NCI-H1105 treated with DMSO at 0.1 percent for 48 hours (cell line): ENCODE results near the gene MACO1.
"Not testable (repeated sequence)": the region's sequence is repeated elsewhere in the genome, so short reads cannot be mapped to it uniquely, and the experiment has no call there.

ENCODE experiments used
- DNase-seq: peaks from one replicate; lab custom pipeline; 2025; lab: John Stamatoyannopoulos, UW

The MACO1 gene

DNA sequence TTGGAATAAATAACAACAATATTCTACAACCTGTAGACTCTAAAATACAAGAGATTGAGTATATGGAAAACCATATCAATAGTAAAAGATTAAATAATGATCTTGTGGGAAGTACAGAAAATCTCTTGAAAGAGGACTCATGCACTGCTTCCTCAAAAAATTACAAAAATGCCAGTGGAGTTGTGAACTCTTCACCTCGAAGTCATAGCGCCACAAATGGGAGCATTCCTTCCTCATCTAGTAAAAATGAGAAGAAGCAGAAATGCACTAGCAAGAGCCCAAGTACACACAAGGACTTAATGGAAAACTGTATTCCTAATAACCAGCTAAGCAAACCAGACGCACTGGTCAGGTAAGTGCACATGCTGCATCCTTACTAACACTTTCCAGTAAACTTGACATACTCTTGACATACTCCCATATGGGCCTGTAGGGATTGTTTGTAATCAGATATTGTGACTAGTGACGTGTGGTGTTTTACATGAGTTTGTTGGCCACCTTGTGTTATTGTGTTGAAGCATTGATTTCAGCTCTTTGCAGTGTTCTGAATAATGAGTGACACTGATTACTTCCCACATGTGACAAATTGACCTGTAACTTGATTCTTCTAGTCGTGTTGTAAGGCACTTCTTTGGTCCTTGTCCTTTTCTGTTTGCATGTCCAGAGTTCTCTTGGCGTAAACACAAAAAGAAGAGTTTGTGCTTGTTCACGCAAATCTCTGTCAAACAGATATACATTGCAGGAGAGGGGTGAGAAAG, 28.0 kb downstream of the MACO1 start:
- no peak for DNase-seq

DNA sequence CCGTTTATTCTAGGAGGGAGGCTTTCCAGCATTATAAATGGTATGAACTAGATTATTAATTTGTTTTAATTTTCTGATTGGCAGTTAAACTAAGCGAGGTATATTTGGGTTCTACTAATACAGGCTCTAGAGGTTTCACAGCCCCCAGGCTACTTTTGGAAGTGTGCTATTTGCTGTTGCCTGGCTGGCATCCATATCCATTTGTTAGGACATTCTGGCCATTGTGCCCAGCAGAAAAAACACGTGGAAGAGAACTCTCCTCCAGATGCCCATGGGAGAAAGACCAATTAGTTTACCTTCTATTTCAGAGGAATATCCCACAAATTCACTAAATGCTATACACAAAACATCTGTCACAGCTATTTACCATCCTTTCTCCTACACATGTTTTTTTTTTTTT, 29.3 kb downstream of the MACO1 start:
- DNase-seq = no peak

DNA sequence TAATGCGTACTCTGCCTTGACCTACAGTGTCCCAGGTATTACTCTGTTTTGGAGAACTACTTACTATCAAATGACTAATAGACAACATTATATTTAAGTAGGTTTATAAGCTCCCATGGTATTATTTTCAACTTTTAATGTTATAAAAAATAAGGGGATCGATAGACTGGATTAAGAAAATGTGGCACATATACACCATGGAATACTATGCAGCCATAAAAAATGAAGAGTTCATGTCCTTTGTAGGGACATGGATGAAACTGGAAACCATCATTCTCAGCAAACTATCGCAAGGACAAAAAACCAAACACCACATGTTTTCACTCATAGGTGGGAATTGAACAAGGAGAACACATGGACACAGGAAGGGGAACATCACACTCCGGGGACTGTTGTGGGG, 30.1 kb downstream of the MACO1 start:
- not testable (repeated sequence) for DNase-seq

DNA sequence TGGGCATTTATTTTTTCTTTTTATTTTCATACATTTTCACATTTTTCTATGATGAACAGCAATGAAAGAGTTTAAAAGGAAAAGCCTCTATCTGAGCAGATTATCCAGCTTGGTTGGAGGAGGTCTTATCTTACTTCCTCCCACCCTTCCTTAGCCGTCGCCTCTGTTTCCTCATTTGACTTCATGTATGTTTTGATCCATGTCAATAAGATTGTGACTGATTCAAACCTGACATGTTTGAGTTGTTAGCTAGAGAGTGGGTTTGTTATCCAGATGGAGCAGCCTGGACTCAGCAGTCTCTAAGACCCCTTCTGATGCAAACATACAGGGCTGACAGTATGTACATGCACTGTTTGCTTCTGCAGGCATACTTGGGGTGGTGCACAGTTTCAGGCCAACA, 31.2 kb downstream of the MACO1 start:
- DNase-seq = no peak

DNA sequence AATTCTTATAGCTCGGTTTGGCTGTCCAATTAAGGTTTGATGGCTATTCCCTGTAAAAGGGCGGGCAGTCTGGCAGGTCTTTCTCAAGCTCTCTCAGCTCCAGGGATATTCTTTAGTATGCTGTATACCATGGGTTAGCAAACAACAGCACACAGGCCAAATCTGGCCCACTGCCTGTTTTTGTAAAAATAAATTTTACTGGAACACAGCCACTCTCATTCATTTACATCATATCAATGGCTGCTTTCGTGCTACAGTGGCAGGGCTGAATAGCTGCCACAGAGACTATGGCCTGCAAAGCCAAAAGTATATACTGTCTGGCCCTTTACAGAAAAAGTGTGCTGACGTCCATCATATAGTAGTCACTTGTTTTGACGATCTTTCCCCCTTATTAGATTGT, 32.0 kb downstream of the MACO1 start:
- DNase-seq = peak; percentile 46

DNA sequence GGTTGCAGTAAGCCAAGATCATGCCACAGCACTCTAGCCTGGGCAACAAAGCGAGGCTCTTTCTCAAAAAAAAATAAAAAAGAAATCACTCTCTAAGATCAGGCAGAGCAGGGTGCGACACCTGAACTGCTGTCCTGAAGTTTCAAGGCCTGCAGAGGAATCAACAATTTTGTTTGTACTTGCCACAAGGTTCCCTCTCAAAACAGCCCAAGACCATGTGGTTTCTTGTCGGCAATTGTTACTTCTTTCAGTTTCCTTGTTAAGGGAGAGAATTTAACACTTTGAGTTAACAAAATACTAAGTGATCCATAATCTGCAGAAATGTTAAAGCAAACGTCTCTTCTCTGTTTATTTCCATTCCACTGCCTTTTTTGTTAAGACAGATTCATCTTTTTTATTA, 36.5 kb downstream of the MACO1 start:
- DNase-seq = no peak

DNA sequence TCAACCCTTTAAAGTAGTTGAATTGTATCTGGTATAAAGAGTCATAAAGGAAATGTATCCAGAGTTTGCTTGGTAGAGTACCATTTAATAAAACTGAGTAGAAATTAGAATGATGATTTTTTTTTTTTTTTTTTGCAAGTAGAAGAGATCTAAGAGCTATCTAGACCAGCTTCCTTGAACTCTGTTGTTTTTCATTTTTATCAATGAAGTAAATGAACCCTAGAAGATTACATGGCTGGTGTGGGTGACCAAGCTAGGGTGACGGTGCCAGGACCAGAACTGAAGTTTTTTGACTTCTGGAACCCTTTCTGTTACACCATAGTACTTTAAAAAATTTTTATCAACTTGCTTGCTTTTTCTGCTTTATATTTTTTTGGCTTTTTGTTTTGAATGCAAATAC, 36.9 kb downstream of the MACO1 start:
- DNase-seq = no peak

DNA sequence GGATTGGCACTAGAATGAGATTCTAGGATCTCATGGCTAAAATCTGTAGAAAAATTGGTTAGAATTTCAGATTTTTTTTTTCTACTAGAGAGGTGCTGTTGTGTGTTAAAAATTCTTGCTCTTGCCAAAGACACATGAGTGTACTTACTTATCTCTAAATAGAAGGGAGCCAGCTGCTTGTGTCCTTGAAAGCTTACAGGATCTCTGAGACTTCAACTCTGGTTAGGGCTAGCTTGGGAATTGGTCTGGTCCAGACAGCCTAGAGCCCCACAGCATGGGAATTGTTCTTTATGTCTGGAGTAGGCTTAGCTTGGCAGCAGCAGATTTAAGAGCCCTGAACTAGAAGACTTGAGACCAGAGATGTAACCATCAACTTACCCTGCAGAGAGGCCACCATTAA, 37.3 kb downstream of the MACO1 start:
- no peak for DNase-seq

DNA sequence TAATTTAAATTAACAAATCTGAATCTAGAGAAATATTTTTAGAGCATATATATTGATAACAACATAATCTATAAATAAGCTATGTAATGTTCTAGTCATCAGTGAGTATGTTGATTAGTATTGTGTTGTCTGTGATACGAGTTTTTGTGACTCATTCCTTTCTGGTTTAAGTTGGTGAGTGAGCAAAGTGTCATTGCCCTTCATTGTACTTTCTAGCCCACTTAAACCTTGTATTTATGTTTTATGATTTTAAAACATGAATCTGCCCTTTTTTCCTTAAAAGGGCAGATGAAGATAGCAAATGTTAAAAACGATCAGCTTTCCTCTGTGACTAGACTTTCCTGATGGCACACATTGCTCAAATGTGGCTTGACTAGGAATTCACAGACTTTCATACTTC, 38.5 kb downstream of the MACO1 start:
- DNase-seq = no peak

DNA sequence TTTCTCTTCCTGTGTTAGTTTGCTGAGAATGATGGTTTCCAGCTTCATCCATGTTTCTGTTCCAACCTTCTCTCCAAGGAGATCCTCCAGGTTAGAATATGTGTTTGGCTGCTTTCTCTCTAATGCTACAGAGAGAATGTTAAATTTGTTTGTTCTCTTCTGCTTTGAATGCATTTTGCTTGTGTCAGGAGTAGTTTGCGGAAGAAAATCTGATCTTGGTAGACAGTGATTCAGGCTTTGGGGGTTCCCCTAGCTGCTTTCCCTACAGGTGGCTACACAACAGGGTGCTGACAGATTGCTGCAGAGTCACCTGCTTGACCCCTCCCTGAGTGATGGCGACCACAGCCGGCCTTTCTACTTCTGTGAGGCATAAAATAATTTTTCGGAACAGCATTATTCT, 41.8 kb downstream of the MACO1 start:
- no peak for DNase-seq

DNA sequence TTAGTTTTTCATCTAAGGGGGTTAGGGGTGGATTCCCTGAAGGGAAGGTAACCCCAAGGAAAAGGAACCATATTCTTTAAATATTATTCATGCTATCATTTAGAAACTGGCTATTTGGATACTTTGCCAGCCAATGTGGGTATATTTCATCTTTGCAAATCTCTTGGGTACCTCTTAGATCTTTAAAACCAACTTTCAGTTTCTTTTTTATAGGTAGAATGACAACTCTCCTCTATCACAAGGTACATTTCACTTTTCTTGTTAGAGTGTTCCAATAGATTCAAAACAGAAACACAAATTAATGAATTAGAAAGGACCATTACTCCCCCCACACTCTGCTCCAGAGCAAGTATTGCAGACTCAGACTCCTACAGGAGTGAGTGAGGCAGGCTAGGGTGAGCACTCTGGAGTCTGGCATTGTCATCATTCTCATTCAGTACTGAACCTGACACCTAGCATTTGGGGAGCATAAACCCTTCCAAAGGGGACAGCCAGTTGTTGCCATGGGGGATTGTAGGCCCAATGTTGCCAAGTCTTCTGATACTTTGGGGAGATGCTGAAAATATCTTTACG, 43.0 kb downstream of the MACO1 start:
- no peak for DNase-seq

DNA sequence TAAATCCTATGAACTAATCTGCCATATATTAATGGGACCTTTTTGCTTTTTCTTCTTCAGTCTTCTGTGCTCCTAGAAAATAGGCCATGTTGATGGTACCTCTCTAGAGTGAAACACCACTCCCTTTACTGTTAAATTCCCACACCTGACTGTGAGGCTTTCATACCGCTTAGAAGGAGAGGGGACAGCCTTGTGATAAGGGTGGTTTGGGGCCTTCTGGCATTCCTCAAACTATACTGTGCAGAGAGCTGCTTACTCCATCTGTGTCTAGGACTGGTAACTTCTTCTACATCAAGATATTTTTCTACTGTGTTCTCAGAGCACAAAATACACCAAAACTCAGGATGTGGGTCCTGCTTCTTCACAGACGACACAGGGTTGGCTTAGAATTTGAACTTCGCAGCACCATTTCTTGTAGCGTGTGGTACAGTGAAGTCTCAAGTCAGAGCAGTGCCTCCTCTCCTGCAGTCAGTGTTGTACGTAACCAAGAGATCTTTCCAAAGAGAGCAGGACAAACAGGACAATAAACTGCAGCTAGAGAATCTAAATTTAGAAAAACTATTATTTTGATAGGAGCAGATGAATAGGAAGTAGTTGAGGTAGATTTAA, 43.8 kb downstream of the MACO1 start:
- DNase-seq = no peak

DNA sequence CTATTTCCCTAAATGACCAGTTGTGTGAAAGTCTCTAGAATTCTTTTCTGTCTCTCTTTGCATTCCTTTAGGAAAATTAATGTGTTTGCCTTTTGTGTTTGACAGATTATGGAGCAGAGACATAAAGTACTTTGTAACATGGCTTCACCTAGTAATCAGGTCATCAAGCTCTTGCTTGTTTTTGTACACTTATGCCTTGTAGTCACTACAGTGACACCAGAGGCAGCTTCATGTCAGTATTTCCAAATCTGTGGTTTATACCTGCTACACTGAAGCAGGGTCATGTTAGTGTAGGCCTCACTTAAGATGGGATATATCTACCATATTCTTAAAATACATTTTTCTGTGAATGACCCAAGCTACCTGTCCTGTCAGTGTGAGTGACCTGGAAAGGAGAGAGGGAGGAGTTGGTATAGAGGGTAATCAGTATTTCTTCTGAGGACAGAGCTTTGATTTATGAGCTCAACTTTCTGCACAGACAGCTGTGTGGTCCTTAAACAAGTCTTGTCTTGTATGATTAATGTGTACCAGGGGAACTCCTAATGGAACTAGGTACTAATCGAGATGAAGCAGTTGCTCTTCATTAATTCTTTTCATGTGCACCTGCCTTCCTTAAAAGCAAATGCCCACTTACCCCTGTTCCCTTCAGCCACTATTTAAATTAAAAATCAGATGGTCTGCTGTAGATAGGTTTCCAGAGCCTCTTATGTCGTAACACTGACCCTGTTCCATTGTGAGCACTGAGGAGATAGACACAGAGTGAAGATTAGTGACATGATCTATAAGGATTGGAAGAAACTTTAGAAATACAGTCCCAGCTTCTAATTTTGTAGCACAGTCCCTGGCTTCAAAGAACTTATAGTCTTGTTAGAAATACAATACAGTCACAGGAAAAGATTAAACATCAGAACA, 45.7 kb downstream of the MACO1 start:
- peak; percentile 98 for DNase-seq

DNA sequence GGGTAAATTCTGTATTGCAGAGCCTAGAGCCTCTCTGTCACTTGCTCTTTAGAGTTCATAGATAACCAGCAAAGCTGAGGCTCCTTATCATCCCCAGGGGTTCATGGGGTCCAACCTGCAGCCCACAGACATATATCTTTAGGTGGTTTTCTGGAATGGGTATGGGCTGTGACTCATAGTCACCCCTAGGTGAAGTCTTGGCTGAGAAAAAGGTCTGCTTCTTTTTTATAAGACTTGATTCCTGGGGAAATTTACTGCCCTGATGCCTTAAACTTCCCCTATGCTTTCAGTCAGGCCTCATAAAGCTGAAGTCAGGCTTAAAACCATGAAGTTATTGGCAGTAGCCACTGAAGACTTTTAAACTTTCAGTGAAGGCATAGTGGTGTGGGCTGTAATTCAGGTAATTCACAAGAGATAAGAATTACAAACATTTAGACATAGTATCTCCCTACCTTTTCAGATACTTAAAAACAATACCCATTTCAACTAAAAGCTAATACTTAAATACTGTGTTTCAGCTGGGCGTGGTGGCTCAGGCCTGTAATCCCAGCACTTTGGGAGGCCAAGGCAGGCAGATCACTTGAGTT, 46.8 kb downstream of the MACO1 start:
- no peak for DNase-seq

DNA sequence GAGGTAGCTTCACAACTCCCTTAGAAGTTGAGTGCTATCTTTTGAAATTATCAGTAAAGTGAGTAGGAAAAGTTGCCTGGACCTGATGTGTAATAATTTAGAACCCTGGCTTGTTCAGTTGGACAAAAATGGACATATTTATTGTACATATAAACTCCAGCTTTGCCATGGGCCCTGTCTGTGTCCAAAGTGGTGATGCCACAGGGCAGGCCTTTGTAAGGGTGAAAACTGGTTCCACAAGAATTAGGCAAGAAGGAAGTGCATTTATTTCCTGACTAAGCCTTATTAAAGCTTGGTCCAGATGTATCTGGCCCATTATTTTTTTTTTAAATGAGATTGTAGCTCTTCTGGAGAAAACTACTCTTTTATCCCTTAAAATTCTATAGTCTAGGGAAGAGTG, 47.9 kb downstream of the MACO1 start:
- DNase-seq = no peak

DNA sequence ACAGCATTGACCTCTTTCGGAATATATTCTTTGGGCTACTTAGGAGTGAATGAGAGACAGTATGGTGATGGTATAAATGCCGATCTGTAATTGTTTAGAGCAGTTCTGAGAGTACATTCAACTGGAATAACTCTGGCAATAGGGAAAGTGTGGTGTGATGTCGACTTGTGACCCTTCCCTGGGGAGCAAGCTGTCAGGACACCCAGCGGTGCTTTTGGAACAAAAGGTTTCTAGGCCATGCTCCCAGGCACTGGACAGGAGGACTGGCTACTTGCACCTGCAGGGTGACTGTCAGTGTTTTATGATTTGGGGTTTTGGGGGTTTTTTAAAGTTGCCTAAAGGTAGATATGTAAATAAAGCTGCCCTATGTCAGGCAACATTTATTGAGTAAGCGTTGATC, 50.9 kb downstream of the MACO1 start:
- DNase-seq = no peak

DNA sequence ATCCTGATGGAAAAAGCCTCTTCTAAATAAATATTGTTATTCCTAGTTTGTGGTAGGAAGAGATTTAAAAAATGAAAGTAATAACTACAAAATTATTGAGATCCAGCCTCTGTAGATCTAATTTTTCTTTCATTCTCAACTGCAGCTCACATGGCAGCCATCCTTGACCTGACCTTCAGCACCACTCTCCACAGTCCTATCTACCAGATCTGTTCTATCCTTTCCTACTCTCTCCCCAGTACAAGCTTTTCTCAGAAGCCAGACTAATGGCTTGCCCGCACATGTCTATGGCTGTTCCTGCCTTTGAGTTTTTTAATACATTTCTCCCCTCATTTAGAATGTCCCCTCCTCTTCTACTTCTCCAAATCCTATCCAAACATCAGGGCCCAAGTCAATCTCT, 51.5 kb downstream of the MACO1 start:
- DNase-seq = no peak

DNA sequence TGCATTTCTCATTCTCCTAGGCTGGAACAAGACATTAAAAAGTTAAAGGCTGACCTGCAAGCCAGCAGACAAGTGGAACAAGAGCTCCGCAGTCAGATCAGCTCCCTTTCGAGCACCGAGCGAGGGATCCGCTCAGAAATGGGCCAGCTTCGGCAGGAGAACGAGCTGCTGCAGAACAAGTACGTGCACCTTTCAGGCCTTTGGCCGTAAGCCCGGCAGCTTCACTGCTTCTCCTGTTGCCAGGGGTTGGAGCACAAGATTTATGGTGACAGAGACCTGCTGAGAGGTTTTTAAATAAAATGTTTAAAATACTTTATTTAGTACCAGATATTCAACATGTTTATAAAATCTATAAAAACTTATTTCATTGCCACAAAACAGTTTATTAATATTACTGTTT, 53.4 kb downstream of the MACO1 start:
- peak; percentile 18 for DNase-seq

DNA sequence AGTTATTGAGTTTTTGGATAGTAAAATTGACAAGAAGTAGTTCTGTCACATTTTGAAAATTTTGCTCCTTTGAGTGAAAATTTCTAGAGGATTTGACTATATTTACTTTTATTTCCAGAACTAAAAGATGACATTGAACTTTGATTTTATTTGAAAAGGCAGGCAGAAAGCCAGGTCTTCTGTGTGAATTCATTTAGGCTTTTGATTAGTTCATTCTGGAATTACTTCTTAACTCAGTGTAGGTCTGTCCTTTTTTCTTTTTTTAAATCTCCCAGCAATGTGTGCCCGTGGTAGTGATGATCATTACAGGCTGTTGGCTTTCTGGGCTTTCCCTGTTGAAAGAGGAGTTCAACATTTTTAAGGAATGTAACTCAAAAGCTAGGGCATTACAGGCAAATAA, 53.8 kb downstream of the MACO1 start:
- DNase-seq = no peak

DNA sequence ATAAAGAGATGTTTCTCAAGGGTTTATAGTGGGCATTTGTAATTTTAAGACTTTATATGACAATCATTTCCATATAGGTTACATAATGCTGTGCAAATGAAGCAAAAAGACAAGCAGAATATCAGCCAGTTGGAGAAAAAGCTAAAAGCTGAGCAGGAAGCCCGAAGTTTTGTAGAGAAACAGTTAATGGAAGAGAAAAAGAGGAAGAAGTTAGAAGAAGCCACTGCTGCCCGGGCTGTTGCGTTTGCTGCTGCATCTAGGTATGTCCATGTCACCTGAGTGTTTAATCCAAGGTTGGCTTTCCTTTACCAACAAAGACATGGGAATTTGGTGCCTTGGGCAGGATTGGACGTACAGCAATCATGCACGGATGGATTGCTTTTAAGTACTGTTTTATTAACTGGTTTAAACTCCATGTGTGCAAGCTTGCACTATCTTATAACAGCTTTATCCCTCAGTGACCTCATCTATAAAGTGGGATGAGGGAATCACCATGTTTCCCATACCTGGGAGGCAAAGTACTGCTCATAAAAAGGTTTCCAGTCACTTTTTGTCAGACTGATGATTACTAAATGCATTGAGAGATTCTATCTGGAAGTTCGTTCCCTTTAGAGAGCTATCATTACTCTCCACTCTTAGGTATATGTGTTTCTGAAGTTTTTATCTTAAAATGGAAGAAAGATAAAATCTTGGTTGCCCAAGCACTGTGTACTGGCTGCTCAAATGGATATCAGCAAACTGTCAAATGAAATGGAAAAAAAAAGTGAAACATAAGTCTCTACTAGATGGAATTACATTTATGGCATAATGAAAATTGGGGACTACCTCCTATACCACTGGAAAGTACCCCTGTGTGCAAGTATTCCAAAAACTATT, 55.1 kb downstream of the MACO1 start:
- DNase-seq = no peak

DNA sequence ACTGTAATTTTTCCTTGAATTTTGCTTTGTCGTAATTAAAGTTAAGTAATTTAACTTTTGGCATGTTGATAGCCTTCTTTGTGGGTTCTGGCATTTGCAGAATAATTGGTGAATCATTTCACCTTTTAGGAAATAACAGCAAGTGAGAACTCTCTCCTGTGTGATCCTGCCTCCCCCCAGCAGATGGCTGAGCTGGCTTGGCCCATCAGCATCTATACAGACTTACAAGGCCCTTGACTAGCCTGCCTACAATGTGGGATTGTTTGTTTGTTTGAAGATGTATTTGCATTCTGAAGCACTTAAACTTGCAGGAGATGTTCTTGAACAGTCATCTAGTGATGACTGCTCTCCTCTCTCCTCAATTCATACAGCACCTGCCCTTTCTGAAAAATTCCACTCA, 55.9 kb downstream of the MACO1 start:
- peak; percentile 10 for DNase-seq
